Upper lobe of right lung (tissue), 1 donor: ENCODE measurements around the gene SVEP1. TPM values are rescaled to one million over a fixed set of nuclear protein-coding genes. Genes with fewer than 3 reads are reported as not detected.
A peak's percentile ranks its signal among the peaks of the same experiment; 100 is the strongest.

ENCODE experiments used
- ATAC-seq: fragments of 200-7000 bp; cut with Tn5 transposase; one replicate; pipeline ENCODE4 v1.9.1; 2020; ENCODE audit warnings: mild to moderate bottlenecking, moderate library complexity
- DNase-seq: peaks from one replicate; pipeline ENCODE4 v3.0.0-alpha.2; 2020
- H3K27ac ChIP-seq: fragments of 200-600 bp; one replicate; pipeline ENCODE4 v1.8.0; 2022
- H3K27me3 ChIP-seq: fragments of 200-600 bp; one replicate; pipeline ENCODE4 v1.8.0; 2022; ENCODE audit warnings: mild to moderate bottlenecking
- H3K36me3 ChIP-seq: fragments of 200-600 bp; one replicate; pipeline ENCODE4 v1.8.0; 2022
- H3K4me1 ChIP-seq: fragments of 200-600 bp; one replicate; pipeline ENCODE4 v1.8.0; 2022
- H3K4me3 ChIP-seq: fragments of 200-600 bp; one replicate; pipeline ENCODE4 v1.8.0; 2022; ENCODE audit warnings: mild to moderate bottlenecking
- H3K9me3 ChIP-seq: fragments of 200-600 bp; one replicate; pipeline ENCODE4 v1.8.0; 2022
- intact Hi-C: fragments of 100-400 bp; cut with DNase I; formaldehyde crosslinking; loops from one replicate; pipeline ENCODE4 v1.11.0; 2022
- total RNA-seq: library from RNA; stranded (reverse); fragmentation: NEBNext Ultra II Directional; extraction: Animal tissue kit (Norgen Biotek cat#: 25700); gene quantifications from one replicate; pipeline ENCODE4 v1.2.1, GENCODE V29; 2021
- TF ChIP-seq, protein P1 (sequence below): fragments of 200-600 bp; IDR thresholded peaks from one replicate; pipeline ENCODE4 v1.8.0; 2022; ENCODE audit warnings: antibody characterized with exemption
- donor health status: DM: no; HTN: yes; CAD: no; lungs with severe emphysema.

Gene SVEP1
- total RNA-seq, 1 donor from 2014 or later = 88.1 TPM

DNA sequence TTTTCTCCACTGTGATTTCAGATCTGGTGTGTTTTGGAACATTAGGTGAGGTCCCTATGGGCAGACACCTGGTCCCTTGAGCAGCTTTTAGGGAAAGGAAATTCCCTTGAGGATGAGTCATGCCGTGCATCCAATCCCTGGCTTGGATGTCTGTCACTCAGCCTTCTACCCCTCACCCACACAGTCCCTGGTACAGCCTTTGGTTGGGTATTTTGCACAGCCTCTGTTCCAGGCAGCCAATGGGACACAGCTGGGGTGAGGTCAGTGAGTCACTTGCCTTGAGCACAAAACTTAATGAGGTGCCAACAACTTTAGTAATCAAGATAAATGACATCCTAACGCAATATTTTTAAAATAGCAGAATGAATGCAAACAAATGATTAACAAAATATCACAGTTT lies 22.7 kb upstream of the SVEP1 start:
- DNase-seq (no peak), ATAC-seq (no peak)
- intact Hi-C loops = no loop called here

DNA sequence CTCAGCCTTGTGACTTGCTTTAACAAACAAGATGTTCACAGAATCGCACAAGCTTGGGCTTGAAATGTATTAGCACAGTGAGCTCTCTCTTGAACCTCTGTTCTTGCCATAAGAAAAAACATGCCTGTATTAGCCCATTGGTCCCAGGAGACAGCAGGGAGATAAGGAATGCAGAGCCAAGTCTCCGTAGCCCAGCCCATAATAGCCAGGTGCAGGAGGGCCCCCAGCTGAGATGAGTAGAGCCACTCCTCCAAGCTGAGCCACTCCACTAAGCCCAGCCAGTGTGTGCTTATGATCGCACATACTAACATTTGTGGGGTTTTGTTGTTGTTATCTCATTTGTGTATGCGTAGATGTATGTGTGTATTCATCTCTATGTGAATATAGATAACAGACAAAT lies 21.6 kb upstream of the SVEP1 start:
- Histone ChIP-seq H3K27me3 (no peaks in the 10 kb centered on the region), H3K9me3 (no peaks in the 10 kb centered on the region), H3K36me3 (no peaks in the 10 kb centered on the region), H3K27ac (no peak overlapping the region), H3K4me3 (no peak overlapping the region), H3K4me1 (no peaks in the 10 kb centered on the region)
- TF ChIP-seq, protein P1, sequence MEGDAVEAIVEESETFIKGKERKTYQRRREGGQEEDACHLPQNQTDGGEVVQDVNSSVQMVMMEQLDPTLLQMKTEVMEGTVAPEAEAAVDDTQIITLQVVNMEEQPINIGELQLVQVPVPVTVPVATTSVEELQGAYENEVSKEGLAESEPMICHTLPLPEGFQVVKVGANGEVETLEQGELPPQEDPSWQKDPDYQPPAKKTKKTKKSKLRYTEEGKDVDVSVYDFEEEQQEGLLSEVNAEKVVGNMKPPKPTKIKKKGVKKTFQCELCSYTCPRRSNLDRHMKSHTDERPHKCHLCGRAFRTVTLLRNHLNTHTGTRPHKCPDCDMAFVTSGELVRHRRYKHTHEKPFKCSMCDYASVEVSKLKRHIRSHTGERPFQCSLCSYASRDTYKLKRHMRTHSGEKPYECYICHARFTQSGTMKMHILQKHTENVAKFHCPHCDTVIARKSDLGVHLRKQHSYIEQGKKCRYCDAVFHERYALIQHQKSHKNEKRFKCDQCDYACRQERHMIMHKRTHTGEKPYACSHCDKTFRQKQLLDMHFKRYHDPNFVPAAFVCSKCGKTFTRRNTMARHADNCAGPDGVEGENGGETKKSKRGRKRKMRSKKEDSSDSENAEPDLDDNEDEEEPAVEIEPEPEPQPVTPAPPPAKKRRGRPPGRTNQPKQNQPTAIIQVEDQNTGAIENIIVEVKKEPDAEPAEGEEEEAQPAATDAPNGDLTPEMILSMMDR = no peak
- DNase-seq (no peak), ATAC-seq (no peak)
- intact Hi-C loops = no loop called here

More for the DNA sequence above, 22.7 kb upstream of the SVEP1 start:
- no peaks in the 10 kb centered on the region for H3K4me1 ChIP-seq
- H3K4me3 ChIP-seq = no peak overlapping the region
- H3K27me3 ChIP-seq = no peaks in the 10 kb centered on the region
- H3K27ac ChIP-seq = no peak overlapping the region
- no peaks in the 10 kb centered on the region for H3K36me3 ChIP-seq
- no peaks in the 10 kb centered on the region for H3K9me3 ChIP-seq
- TF ChIP-seq, protein P1 = no peak

DNA sequence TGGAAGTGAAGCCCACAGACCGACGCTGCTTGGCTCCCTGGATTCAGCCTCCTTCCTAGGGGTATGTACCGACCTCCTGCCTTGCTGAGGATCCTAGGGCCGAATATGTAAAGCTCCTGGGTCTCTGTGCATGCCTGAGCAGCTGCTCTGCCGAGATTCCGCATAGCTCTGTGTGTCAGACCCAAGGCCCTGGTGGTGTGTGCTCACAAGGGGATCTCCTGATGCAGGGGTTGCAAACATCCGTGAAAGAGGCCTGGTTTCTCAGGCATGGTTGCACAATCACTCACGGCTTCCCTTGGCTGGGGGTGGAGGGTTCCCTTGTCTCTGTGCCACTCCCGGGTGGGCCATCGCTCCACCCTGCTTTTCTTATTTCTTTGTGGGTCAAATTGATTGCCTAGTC lies 19.9 kb upstream of the SVEP1 start:
- peak; percentile 23 for ATAC-seq
- intact Hi-C loops = no loop called here
- no peak overlapping the region for H3K4me3 ChIP-seq
- no peaks in the 10 kb centered on the region for H3K36me3 ChIP-seq
- no peak overlapping the region for H3K27ac ChIP-seq
- no peaks in the 10 kb centered on the region for H3K4me1 ChIP-seq
- TF ChIP-seq, protein P1 = no peak
- no peak for DNase-seq
- H3K9me3 ChIP-seq = no peaks in the 10 kb centered on the region
- no peaks in the 10 kb centered on the region for H3K27me3 ChIP-seq

DNA sequence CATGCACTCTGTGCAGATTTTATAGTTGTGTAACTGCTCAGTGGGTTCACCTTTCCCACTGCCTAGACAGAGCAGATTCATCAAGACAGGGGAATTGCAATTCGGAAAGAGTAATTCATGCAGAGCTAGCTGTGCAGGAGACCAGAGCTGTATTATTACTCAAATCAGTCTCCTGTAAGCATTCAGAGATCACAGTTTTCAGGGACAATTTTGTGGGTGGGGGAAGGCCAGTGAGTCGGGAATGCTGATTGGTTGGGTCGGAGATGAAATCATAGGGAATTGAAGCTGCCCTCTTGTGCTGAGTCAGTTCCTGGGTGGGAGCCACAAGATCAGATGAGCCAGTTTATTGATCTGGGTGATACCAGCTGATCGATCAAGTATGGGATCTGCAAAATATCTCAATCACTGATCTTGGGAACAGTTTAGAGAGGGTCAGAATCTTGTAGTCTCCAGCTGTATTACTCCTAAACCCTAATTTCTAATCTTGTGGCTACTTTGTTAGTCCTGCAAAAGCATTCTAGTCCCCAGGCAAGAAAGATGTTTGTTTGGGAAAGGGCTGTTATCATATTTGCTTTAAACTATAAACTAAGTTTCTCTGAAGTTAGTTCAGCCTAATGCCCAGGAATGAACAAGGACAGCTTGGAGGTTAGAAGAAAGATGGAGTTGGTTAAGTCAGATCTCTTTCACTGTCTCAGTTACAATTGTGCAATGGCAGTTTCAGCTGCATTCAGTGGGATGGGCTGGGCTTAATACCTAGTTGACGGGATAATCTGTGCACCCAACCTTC lies 12.7 kb upstream of the SVEP1 start:
- intact Hi-C loops = no loop called here
- Histone ChIP-seq H3K9me3 (no peaks in the 10 kb centered on the region), H3K4me1 (no peaks in the 10 kb centered on the region), H3K27ac (no peak overlapping the region), H3K4me3 (no peak overlapping the region), H3K36me3 (no peaks in the 10 kb centered on the region), H3K27me3 (no peaks in the 10 kb centered on the region)
- DNase-seq (no peak), ATAC-seq (no peak)
- TF ChIP-seq, protein P1 = no peak

DNA sequence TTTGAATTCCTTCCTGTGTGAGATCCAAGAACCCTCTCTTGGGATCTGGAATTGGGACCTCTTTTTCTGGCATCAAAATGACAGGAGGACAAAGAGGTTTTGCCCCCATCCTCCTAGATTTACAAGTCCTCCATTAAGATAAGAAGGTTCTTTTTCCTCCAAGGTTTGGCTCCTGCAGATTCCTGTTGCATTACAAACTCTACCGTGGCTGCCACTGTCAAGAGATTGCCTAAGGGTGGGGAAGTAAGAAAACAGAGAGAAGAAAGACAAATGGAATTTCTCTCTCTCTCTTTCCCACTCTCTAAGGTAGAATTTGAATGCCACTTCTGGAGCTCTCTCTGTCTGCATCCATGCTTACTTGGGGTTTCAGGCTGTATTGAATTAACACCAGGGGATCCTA lies 12.0 kb upstream of the SVEP1 start:
- TF ChIP-seq, protein P1 = no peak
- no peak overlapping the region for H3K4me3 ChIP-seq
- no peaks in the 10 kb centered on the region for H3K4me1 ChIP-seq
- intact Hi-C loops = no loop called here
- no peaks in the 10 kb centered on the region for H3K27me3 ChIP-seq
- no peak overlapping the region for H3K27ac ChIP-seq
- no peak for DNase-seq
- H3K9me3 ChIP-seq = no peaks in the 10 kb centered on the region
- H3K36me3 ChIP-seq = no peaks in the 10 kb centered on the region
- ATAC-seq = no peak

DNA sequence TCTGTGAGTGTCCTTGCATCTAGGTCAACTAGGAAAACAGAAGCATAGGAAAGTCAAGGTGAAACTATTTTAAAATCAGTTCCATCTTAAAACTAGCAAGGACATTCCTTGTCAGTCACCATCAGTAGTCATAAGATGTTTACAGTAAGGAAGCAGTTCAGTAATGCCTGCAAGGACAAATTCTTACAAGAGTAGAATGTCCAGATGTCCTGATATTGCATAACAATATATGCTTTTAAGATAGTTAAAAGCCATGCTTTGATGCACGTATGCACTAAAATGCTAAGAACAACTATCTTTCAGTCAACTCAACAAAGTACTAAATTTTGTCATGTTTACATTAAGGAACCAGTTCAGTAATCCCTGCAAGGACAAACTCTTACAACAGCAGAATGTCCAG lies 11.3 kb upstream of the SVEP1 start:
- TF ChIP-seq, protein P1 = no peak
- DNase-seq (no peak), ATAC-seq (no peak)
- no peak overlapping the region for H3K27ac ChIP-seq
- no peaks in the 10 kb centered on the region for H3K27me3 ChIP-seq
- H3K36me3 ChIP-seq = no peaks in the 10 kb centered on the region
- no peaks in the 10 kb centered on the region for H3K9me3 ChIP-seq
- no peaks in the 10 kb centered on the region for H3K4me1 ChIP-seq
- no peak overlapping the region for H3K4me3 ChIP-seq
- intact Hi-C loops = no loop called here
